ENCODE data around the gene HIBADH.

Gene HIBADH

DNA sequence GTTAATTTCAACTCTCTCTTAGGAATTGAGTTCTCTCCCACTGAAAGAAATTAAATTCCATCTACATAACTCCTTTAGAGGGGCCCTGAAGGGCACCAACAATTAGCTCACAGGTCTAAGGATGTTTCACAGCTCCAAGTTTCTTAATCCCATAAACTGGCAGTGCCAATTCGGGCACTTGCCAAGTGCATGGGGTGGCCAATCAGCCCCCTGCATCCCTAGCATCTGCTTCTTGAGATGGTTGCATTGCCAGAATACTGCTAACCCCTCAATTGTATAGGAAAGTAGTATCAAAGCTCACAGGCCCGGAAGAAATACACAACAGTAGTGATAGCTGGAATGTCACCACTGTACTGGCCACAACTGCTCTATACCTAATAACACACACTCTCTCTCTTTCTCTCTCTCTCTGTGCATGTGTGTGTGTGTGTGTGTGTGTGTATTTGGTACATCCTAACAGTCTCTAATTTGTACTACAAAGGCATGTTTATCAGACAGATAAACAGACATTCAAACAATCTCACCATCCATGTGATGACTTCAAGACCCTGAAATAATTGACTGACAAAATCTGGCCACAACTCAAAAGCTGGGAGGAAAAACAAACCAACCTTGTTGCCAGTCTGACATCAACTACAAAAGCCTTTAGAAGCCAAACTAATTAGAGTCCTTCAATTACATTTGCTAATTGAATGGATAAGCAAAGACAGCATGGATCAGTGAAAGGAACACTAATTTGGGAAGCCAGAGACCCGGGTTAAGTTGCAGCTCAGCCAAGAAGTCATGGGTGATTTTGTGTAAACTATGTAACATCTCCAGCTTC is 27.8 kb downstream of the HIBADH start:
- no peak for DNase-seq

DNA sequence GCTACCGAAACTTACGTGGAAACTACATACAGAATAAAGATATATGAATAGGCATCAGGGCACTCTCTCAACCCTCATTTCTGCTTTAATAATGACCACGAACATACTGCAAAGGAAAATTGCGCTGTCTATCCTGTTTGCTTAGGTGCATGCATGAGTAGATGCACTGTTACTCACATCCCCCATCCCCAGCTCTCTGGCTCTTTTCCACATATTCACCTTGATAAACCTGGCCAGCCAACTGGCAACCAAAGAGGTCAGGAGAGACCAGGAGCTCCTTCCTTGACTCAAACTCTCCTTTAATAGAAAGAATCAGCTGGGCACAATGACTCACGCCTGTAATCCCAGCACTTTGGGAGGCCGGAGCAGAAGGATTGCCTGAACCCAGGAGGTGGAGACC is 29.6 kb downstream of the HIBADH start:
- no peak for DNase-seq

DNA sequence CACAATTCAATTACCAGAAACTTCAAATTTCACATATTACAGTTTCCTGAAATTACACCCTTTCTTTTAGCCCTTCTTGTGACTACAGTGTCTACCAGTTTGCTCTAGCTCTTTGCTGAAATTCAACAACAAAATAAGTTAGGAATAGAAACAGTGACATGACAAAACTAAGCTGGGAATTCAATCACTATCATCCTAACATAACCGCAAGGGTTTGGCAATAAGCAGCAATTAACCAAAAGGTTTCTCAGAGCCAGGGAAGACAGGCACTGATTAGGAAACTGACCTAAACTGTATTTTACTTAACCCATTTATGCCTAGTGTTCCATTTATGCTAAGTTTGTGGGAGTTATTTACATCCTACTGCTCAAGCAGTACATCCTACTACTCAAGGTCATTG is 31.3 kb downstream of the HIBADH start:
- no peak for DNase-seq

GRCh38 chr7:27627146-27627545 is 35.5 kb downstream of the HIBADH start:
- DNase-seq, result no peak

DNA sequence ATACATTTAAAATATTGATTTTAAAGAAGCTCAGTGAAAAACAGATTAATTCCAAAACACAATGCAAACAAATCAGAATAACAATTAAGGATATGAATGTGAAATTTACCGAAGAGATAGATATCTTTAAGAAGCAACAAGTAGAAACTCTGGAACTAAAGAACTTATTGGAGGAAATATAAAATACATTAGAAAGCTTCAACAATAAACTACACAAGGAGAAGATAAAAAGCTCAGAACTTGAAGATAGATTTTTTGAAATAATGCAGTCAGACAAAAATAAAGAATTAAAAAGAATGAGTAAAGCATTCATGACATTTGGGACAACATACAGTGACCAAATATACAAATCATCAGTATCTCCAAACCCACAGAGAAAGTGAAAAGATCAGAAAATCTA is 43.2 kb downstream of the HIBADH start:
- DNase-seq, result no peak

GRCh38 chr7:27617651-27618381 is 44.9 kb downstream of the HIBADH start:
- no peak for DNase-seq

GRCh38 chr7:27616914-27617548 is 45.7 kb downstream of the HIBADH start:
- no peak for DNase-seq

- DNase-seq, result no peak
These were observed 46.5 kb downstream of the HIBADH start for GRCh38 chr7:27616186-27616491.

DNA sequence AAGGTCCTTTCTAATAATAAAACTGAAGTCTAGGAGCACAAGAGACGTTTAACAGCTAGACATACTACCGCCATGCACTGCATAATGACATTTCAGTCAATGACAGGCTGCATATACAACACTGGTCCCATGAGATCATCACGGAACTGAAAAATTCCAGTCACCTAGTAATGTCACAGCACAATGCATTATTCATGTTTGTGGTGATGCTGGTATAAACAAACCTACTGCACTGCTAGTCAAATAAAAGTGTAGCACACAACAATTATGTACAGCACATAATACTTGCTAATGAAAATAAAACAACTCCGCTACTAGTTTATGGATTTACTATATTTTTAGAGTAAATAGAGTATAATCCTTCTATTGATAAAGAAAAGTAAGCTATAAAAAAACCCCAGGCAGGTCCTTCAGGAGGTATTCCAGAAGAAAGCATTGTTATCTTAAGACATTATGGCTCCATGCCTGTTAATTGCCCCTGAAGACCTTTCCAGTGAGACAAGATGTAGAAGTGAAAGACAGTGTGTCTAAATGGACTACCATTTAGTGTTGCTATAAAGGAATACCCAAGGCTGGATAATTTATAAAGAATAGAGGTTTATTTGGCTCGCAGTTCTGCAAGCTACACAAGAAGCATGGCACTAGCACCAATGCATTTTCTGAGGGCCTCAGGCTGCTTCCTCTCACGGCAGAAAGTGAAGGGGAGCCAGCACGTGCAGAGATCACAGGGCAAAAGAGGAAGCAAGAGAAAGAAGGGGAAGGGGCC is 47.1 kb downstream of the HIBADH start:
- DNase-seq, result no peak

DNA sequence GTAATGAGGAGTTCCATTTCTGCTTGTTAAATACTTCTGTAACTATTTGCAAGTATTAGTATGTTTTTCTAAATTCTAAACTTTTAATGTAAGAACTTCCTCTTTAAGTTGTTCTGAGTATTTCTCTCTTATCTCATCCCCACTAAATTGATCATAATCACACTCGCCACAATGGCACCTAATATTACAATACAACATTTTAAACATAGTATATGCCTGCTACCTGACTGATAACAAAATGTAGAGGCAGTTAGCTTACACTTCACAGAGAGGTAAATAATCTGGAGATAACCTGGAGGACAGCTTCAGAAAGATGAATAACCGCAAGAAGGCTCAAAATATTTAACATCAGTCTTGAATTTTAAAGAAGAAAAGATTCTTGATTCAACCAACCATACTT is 48.6 kb downstream of the HIBADH start:
- DNase-seq, result no peak

DNA sequence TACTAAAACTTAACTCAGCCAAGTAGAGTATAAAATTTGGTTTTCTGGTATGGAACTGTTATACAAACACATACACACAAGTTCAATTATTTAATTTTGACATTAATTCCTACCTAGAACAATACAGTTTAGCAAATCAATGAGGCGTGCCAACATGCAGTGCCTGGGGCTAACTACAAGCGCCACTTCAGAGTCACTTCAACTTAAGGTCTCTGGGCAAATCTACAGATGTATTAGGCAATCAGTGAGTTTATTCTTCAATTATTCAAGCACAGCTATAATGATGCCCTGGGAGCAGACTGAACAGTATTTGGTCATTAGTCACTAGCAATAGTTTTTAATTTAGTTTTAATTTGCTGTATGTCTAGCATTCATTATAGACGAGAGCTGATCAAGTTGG is 51.6 kb downstream of the HIBADH start:
- peak; percentile 42 for DNase-seq

- DNase-seq, result no peak
These were observed 53.7 kb downstream of the HIBADH start for GRCh38 chr7:27608776-27609495.

DNA sequence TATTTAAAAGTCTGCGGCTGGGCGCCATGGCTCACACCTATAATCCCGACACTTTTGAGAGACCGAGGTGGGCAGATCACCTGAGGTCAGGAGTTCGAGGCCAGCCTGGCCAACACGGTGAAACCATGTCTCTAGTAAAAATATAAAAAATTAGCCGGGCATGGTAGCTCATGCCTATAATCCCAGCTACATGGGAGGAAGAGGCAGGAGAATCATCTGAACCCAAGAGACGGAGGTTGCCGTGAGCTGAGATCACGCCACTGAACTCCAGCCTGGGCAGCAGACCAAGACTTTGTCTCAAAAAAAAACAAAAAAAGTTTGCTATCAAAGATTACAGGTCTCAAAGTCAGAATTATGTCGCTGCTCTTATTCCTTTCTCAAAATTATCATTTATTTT is 55.5 kb downstream of the HIBADH start:
- DNase-seq, result no peak

DNA sequence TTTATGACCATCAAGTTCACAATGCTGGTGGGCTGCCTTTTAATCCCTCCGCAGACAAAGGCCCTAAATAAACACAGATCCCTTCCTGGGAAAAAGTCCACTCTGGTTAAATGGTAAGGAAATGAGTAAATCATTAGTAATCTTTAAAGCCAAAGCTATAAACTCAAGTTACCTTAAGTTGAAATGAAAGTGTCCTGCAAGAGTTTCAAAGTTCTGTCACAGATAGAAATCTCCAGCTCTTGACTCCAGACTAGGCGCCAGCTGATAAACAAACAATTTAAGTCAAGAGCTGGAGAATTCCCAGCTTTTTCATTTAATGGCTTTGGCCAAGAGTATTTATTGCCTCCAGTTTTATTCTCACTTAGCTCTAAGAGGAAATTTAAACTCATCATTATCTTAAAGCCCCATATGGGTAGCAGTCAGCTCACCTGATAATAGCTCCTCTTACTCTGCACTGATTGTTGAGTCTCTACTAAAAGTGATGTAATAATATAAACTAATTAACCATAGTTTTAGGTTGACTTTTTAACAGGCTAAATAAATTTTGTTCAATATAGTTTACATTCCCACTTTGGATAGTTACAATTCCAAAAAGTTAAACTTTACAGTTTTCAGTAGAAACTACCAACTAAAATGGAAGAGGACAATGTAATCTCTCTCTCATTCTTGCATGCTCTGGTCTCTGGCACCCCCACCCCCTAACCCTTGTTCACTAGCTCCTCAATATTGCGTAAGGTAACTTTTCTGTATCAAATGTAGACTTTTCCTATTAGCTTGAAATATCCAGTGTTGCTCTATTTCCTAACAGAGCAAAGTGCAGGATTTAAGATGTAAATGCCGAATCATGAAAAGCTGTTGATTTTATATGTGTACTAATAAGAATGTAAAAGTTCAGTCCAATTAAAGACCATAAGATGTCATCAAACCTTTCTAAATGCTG is 56.1 kb downstream of the HIBADH start:
- peak; percentile 7 for DNase-seq

DNA sequence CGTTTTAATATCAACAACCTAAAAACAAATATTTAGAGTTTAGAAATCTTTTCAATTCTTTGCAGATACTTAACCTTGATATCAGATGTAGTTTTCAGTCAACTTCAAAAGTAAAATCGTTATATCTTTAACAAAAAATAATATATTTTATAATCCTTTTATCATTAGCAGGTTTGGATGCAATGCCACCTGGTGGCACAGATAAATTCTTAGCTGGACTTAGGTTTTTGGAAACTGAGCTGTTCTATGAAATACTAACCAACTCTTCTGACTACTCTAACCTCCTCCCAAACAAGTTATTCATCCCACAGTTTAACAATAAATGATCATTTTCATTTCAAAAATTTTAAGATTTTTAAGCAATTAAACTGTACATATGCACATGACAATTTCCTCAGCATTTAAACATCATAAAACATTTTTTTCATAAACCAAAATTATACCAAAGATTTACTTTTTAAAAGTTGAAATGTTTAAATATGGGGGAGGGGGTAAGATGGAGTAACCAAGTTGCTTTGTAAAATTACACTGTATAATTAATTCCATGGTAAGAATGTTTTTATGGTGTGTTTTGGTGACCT is 56.9 kb downstream of the HIBADH start:
- peak; percentile 8 for DNase-seq

DNA sequence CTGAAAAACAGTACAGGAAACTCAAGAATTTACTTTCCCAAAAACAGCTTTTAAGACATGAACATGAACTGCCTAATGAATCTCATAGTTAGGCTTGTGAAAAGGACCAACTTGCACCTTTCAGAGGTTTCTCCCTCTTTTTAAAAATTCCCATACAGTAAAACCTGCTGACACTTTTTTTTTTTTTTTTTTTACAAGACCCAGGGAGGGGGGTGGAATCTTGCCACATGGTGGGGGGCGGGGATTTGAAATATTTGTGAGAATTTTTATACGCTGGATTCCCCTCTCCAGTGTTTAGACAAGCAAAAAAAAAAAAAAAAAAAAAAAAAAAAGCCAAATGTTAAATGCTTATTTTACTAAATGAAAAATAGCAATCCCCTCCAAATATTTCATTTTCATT is 57.4 kb downstream of the HIBADH start:
- DNase-seq, result no peak

DNA sequence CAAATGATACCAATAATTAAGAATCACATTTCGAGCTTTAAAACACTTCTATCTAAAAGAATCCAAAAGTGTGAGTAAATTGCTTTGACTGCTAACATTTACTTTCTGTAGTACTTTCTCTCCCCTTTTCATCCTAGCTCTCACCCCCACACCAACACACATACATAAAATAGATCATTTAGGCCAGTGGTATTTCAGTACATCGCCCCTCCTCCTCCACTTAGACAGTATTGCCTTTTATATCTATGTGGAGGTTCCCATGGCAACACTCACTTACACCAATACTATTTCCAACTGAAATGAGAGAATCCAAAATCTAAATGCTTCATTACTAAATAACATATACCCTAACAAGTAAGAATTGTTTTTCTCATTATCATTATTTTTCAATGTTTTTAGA is 58.9 kb downstream of the HIBADH start:
- no peak for DNase-seq

DNA sequence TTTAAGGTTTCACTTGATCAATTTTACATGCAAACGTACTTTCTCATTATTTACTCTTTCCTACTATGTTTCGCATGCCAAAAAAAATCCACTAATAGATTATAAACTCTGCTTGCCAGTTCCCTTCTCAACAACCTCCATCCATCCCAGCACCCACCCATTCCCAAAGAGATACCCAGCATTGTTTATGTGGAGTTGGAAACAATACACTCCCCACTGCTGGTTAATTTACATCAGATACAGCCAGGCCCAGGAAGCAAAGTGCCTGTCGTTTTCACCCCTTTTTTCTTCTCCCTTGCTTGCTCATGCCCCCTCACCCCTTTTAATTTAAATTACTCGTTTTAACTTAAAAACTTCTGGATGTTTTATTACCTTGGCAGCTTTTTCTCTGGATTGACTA is 59.9 kb downstream of the HIBADH start:
- no peak for DNase-seq

DNA sequence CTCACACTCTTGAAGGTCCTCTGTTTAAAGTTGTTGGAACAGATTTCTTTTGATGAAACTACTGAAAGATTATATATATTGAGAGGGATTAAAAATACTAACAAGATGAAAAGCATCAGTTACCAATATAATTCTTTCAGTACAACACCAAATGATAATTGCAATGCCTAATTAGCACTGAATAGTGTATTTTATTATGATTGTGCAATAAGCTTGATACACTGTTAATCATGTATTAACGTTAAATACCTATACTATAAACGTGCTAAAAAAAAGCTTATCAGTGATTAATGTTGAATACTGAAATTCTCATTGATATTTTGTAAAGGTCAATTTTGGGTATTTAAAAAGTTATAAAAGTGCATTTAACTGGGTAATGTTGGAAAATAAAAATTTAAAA is 61.5 kb downstream of the HIBADH start:
- DNase-seq, result no peak

- DNase-seq, result no peak
These were observed 62.4 kb downstream of the HIBADH start for GRCh38 chr7:27600247-27600646.

DNA sequence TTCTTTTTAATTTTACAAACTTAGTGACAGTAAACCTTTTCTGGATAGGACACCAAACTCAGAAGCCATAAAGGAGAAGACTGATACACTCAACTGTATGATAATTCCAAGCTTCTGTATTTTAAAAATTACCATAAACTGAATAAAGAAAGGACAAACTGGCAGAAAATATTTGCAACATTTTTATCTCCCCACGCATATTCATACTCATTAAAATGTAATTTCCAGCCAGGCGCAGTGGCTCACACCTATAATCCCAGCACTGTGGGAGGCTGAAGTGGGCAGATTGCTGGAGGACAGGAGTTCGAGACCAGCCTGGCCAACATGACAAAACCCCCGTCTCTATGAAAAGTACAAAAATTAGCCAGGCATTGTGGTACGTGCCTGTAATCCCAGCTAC is 67.7 kb downstream of the HIBADH start:
- DNase-seq, result no peak
